Hepatocyte (in vitro differentiated cells): ENCODE results near the gene AHSG.

Experiments
- EZH2 ChIP-seq: fragments of 200-600 bp; sonication (generic); IDR thresholded peaks from 2 replicates; pipeline ENCODE4 v1.6.1; 2016; ENCODE audit warnings: antibody characterized with exemption, mild to moderate bottlenecking, borderline replicate concordance
- EZH2phosphoT487 ChIP-seq: fragments of 200-600 bp; sonication (generic); IDR thresholded peaks from one replicate; pipeline ENCODE4 v1.6.1; 2018; ENCODE audit warnings: antibody characterized with exemption, mild to moderate bottlenecking, low read depth, moderate library complexity; ENCODE audit not compliant: unreplicated experiment, severe bottlenecking
- TF ChIP-seq, protein P1 (sequence below): fragments of 200-600 bp; sonication (generic); IDR thresholded peaks from 2 replicates; pipeline ENCODE4 v1.5.1; 2016; ENCODE audit warnings: antibody characterized with exemption, mild to moderate bottlenecking; ENCODE audit not compliant: poor library complexity

GRCh38 chr3:186653080-186653707, 40.3 kb downstream of the AHSG start:
- TF ChIP-seq, protein P1, sequence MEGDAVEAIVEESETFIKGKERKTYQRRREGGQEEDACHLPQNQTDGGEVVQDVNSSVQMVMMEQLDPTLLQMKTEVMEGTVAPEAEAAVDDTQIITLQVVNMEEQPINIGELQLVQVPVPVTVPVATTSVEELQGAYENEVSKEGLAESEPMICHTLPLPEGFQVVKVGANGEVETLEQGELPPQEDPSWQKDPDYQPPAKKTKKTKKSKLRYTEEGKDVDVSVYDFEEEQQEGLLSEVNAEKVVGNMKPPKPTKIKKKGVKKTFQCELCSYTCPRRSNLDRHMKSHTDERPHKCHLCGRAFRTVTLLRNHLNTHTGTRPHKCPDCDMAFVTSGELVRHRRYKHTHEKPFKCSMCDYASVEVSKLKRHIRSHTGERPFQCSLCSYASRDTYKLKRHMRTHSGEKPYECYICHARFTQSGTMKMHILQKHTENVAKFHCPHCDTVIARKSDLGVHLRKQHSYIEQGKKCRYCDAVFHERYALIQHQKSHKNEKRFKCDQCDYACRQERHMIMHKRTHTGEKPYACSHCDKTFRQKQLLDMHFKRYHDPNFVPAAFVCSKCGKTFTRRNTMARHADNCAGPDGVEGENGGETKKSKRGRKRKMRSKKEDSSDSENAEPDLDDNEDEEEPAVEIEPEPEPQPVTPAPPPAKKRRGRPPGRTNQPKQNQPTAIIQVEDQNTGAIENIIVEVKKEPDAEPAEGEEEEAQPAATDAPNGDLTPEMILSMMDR = no peak
- TF ChIP-seq EZH2phosphoT487 (no peak), EZH2 (no peak)
